ENCODE measurements around the gene KRTAP9-6.

DNA sequence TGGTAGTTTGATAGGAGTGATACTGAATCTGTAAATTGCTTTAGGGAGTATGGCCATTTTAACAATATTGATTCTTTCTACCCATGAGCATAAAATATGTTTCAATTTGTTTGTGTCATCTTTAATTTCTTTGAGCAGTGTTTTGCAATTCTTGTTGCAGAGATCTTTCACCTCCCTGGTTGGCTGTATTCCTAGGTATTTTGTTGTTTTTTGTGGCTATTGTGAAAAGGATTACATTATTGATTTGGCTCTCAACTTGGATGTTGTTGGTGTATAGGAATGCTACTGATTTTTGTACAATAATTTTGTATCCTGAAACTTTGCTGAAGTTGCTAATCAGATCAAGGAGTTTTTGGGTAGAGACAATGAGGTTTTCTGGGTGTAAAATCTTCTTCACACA is 6.8 kb upstream of the KRTAP9-6 start:
- TF ChIP-seq, protein P1, sequence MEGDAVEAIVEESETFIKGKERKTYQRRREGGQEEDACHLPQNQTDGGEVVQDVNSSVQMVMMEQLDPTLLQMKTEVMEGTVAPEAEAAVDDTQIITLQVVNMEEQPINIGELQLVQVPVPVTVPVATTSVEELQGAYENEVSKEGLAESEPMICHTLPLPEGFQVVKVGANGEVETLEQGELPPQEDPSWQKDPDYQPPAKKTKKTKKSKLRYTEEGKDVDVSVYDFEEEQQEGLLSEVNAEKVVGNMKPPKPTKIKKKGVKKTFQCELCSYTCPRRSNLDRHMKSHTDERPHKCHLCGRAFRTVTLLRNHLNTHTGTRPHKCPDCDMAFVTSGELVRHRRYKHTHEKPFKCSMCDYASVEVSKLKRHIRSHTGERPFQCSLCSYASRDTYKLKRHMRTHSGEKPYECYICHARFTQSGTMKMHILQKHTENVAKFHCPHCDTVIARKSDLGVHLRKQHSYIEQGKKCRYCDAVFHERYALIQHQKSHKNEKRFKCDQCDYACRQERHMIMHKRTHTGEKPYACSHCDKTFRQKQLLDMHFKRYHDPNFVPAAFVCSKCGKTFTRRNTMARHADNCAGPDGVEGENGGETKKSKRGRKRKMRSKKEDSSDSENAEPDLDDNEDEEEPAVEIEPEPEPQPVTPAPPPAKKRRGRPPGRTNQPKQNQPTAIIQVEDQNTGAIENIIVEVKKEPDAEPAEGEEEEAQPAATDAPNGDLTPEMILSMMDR (IDR thresholded peaks at IDR 0.05; ENCODE audit: low read length): no peak
- TF ChIP-seq EZH2 (IDR thresholded peaks at IDR 0.05; ENCODE audit: borderline replicate concordance, low read length): no peak
